ENCODE measurements around the gene USP48.
A peak's percentile ranks its signal among the peaks of the same experiment; 100 is the strongest.
"Not testable (repeated sequence)": the region's sequence is repeated elsewhere in the genome, so short reads cannot be mapped to it uniquely, and the experiment has no call there.

USP48 gene

GRCh38 chr1:21785764-21786163, 2.8 kb upstream of the USP48 start:
- H3K27ac ChIP-seq (ENCODE audit: extremely low read depth, low read depth, low read length); H3K4me3 ChIP-seq (ENCODE audit: low read depth, low read length); H3K36me3 ChIP-seq (ENCODE audit: control insufficient read depth in 2 of 2, insufficient read depth in 1 of 2, low read length in 2 of 2); H3K4me1 ChIP-seq (ENCODE audit: control insufficient read depth, insufficient read depth, low read length); CTCF ChIA-PET; H3K9me3 ChIP-seq (ENCODE audit: control insufficient read depth, insufficient read depth, low read depth, low read length); POLR2A ChIA-PET: not testable (repeated sequence)
- 0 out of 2 replicates have a peak, but pooled peaks have one; percentile 30 for TF ChIP-seq ZNF335 (tag by site-specific recombination; conservative IDR thresholded peaks at IDR 0.05)

- CTCF ChIA-PET, result no interaction called here
- no peaks in the 10 kb centered on the region for H3K4me1 ChIP-seq (ENCODE audit: control insufficient read depth, insufficient read depth, low read length)
- H3K36me3 ChIP-seq (ENCODE audit: control insufficient read depth in 2 of 2, insufficient read depth in 1 of 2, low read length in 2 of 2), result no peaks in the 10 kb centered on the region
- H3K27ac ChIP-seq (ENCODE audit: extremely low read depth, low read depth, low read length), result peak overlapping the region; percentile 91
- POLR2A ChIA-PET, result no interaction called here
- H3K9me3 ChIP-seq (ENCODE audit: control insufficient read depth, insufficient read depth, low read depth, low read length), result no peaks in the 10 kb centered on the region
- peak overlapping the region; percentile 97 for H3K4me3 ChIP-seq (ENCODE audit: low read depth, low read length)
- TF ChIP-seq ZIC2 (tag by site-specific recombination; IDR thresholded peaks at IDR 0.05) (peak; percentile 62; the same call in 1 of the 2 replicates), ZNF394 (tag by site-specific recombination; IDR thresholded peaks at IDR 0.05; ENCODE audit: borderline replicate concordance) (no peak), ZNF266 (tag by site-specific recombination; IDR thresholded peaks at IDR 0.05; ENCODE audit: low read depth) (no peak), ZNF221 (tag by site-specific recombination; IDR thresholded peaks at IDR 0.05; ENCODE audit: borderline replicate concordance) (no peak), ZNF837 (tag by site-specific recombination; IDR thresholded peaks at IDR 0.05) (no peak), HOXC10 (CRISPR knock-in tag; IDR thresholded peaks at IDR 0.05) (no peak), ZNF513 (tag by site-specific recombination; IDR thresholded peaks at IDR 0.05) (no peak), ZNF311 (tag by site-specific recombination; IDR thresholded peaks at IDR 0.05; ENCODE audit: borderline replicate concordance) (no peak), WT1 (tag by site-specific recombination; IDR thresholded peaks at IDR 0.05) (no peak), ZNF645 (tag by site-specific recombination; IDR thresholded peaks at IDR 0.05) (no peak), ZBTB26 (tag by site-specific recombination; optimal IDR thresholded peaks at IDR 0.05) (no peak), ZBTB44 (tag by site-specific recombination; IDR thresholded peaks at IDR 0.05) (0 out of 2 replicates have a peak, but pooled peaks have one; percentile 3), CTCF (tag by site-specific recombination; IDR thresholded peaks at IDR 0.05) (no peak), ZNF335 (tag by site-specific recombination; conservative IDR thresholded peaks at IDR 0.05) (peak; percentile 65), ZNF558 (tag by site-specific recombination; IDR thresholded peaks at IDR 0.05) (no peak), EGR2 (tag by site-specific recombination; IDR thresholded peaks at IDR 0.05; ENCODE audit: low read depth) (0 out of 2 replicates have a peak, but pooled peaks have one; percentile 11), HOXA7 (CRISPR knock-in tag; IDR thresholded peaks at IDR 0.05; ENCODE audit: borderline replicate concordance) (no peak), ZSCAN18 (tag by site-specific recombination; IDR thresholded peaks at IDR 0.05) (no peak), PATZ1 (tag by site-specific recombination; IDR thresholded peaks at IDR 0.05) (peak; percentile 50; the same call in 1 of the 2 replicates), ZNF391 (tag by site-specific recombination; IDR thresholded peaks at IDR 0.05; ENCODE audit: borderline replicate concordance, low read depth) (no peak), ZNF184 (tag by site-specific recombination; IDR thresholded peaks at IDR 0.05) (no peak), ZNF341 (tag by site-specific recombination; IDR thresholded peaks at IDR 0.05; ENCODE audit: low read depth) (no peak)
Measured at GRCh38 chr1:21783679-21784603, 992 bp upstream of the USP48 start.
